T-helper 17 cell (primary cell): Measurements from ENCODE around the gene NKPD1. TPM values are rescaled to one million over a fixed set of nuclear protein-coding genes. Genes with fewer than 3 reads are reported as not detected.
A peak's percentile ranks its signal among the peaks of the same experiment; 100 is the strongest.

ENCODE experiments used
- ATAC-seq: fragments of 150-1000 bp; cut with Tn5 transposase; 2 replicates; pipeline ENCODE4 v1.10.0; 2021; ENCODE audit warnings: mild to moderate bottlenecking, moderate library complexity
- DNase-seq, 3 donors: peaks; one replicate each; pipeline versions ENCODE4 v3.0.0 to v3.0.0-alpha.2; 2020 to 2021
- H3K9me3 ChIP-seq: one replicate; pipeline ENCODE4 v1.7.0; 2013; ENCODE audit warnings: low read length, mild to moderate bottlenecking; ENCODE audit not compliant: control insufficient read depth, poor library complexity, severe bottlenecking
- H3K27ac Mint-ChIP-seq: one replicate; pipeline ENCODE4 v1.8.0; 2022; ENCODE audit warnings: mild to moderate bottlenecking, moderate library complexity, mixed read lengths
- H3K27me3 Mint-ChIP-seq: one replicate; pipeline ENCODE4 v1.8.0; 2022; ENCODE audit warnings: mixed read lengths
- H3K36me3 Mint-ChIP-seq: one replicate; pipeline ENCODE4 v1.8.0; 2022; ENCODE audit warnings: low read depth, mixed read lengths
- H3K4me1 Mint-ChIP-seq: one replicate; pipeline ENCODE4 v1.8.0; 2022; ENCODE audit warnings: mild to moderate bottlenecking, mixed read lengths
- H3K4me3 Mint-ChIP-seq: one replicate; pipeline ENCODE4 v1.8.0; 2022; ENCODE audit warnings: mild to moderate bottlenecking, moderate library complexity, mixed read lengths
- total RNA-seq, 4 donors: library from RNA in 2 of 4; stranded (reverse) in 2 of 4; gene quantifications; one replicate each; pipeline ENCODE4 v1.2.3 and lab custom pipeline; 2022 to 2026

Gene NKPD1
- under 1 TPM; 0.57 to 0.97 TPM for total RNA-seq
- total RNA-seq (lab: John Stamatoyannopoulos, UW): 1.9 to 2.5 reads per million in 2 donors

- no peak for DNase-seq
- Mint-ChIP-seq H3K4me3 (peak within 1 kb of the TSS; percentile 52), H3K27me3 (no peaks in the 10 kb centered on the region), H3K36me3 (no peaks in the 10 kb centered on the region), H3K4me1 (peaks cover 24% of the 10 kb centered on the region), H3K27ac (no peak within 1 kb of the TSS)
- no peak for ATAC-seq
- no peaks in the 10 kb centered on the region for H3K9me3 ChIP-seq
Measured at GRCh38 chr19:45160870-45161737, at the start of gene NKPD1. Gene NKPD1, minus strand, starts transcription at chr19:45160982. Its CDS starts 832 bp downstream, at chr19:45160150.

GRCh38 chr19:45206328-45206727, 45.5 kb upstream of the NKPD1 start:
- no peak for DNase-seq
- Mint-ChIP-seq H3K27ac (no peak overlapping the region), H3K4me3 (no peak overlapping the region), H3K27me3 (no peaks in the 10 kb centered on the region), H3K36me3 (peaks cover 2% of the 10 kb centered on the region), H3K4me1 (no peaks in the 10 kb centered on the region)
- H3K9me3 ChIP-seq: no peaks in the 10 kb centered on the region
- ATAC-seq: no peak

GRCh38 chr19:45205810-45206209, 45.0 kb upstream of the NKPD1 start:
- Mint-ChIP-seq H3K36me3 (peaks cover 2% of the 10 kb centered on the region), H3K4me3 (no peak overlapping the region), H3K4me1 (no peaks in the 10 kb centered on the region), H3K27me3 (no peaks in the 10 kb centered on the region), H3K27ac (no peak overlapping the region)
- no peak for DNase-seq
- no peaks in the 10 kb centered on the region for H3K9me3 ChIP-seq
- ATAC-seq: no peak

- Mint-ChIP-seq H3K4me1 (peaks cover 2% of the 10 kb centered on the region), H3K36me3 (peaks cover 5% of the 10 kb centered on the region), H3K27me3 (no peaks in the 10 kb centered on the region), H3K27ac (no peak overlapping the region), H3K4me3 (no peak overlapping the region)
- DNase-seq (no peak), ATAC-seq (no peak)
- H3K9me3 ChIP-seq: no peaks in the 10 kb centered on the region
Measured at GRCh38 chr19:45202637-45203036, 41.9 kb upstream of the NKPD1 start.

GRCh38 chr19:45200568-45200967, 39.8 kb upstream of the NKPD1 start:
- H3K4me1 Mint-ChIP-seq: peaks cover 5% of the 10 kb centered on the region
- no peaks in the 10 kb centered on the region for H3K9me3 ChIP-seq
- ATAC-seq (no peak), DNase-seq (no peak)
- peaks cover 5% of the 10 kb centered on the region for H3K36me3 Mint-ChIP-seq
- H3K27me3 Mint-ChIP-seq: no peaks in the 10 kb centered on the region
- H3K4me3 Mint-ChIP-seq: no peak overlapping the region
- no peak overlapping the region for H3K27ac Mint-ChIP-seq

GRCh38 chr19:45195764-45196163, 35.0 kb upstream of the NKPD1 start:
- peaks cover 6% of the 10 kb centered on the region for H3K36me3 Mint-ChIP-seq
- no peaks in the 10 kb centered on the region for H3K9me3 ChIP-seq
- no peak for ATAC-seq
- no peaks in the 10 kb centered on the region for H3K27me3 Mint-ChIP-seq
- no peak for DNase-seq
- H3K4me3 Mint-ChIP-seq: no peak overlapping the region
- H3K4me1 Mint-ChIP-seq: peaks cover 5% of the 10 kb centered on the region
- no peak overlapping the region for H3K27ac Mint-ChIP-seq

GRCh38 chr19:45191375-45191774, 30.6 kb upstream of the NKPD1 start:
- H3K27ac Mint-ChIP-seq: no peak overlapping the region
- no peaks in the 10 kb centered on the region for H3K27me3 Mint-ChIP-seq

GRCh38 chr19:45189971-45190370, 29.2 kb upstream of the NKPD1 start:
- peaks cover 8% of the 10 kb centered on the region for H3K4me1 Mint-ChIP-seq
- peaks cover 6% of the 10 kb centered on the region for H3K36me3 Mint-ChIP-seq
- DNase-seq: no peak

More at GRCh38 chr19:45191375-45191774, 30.6 kb upstream of the NKPD1 start:
- ATAC-seq (no peak), DNase-seq (no peak)
- peaks cover 6% of the 10 kb centered on the region for H3K36me3 Mint-ChIP-seq
- no peak overlapping the region for H3K4me3 Mint-ChIP-seq
- H3K9me3 ChIP-seq: no peaks in the 10 kb centered on the region
- H3K4me1 Mint-ChIP-seq: peaks cover 7% of the 10 kb centered on the region

GRCh38 chr19:45187421-45188100, 26.8 kb upstream of the NKPD1 start:
- Mint-ChIP-seq H3K36me3 (peaks cover 5% of the 10 kb centered on the region), H3K27ac (no peak overlapping the region), H3K4me1 (peaks cover 17% of the 10 kb centered on the region), H3K27me3 (no peaks in the 10 kb centered on the region), H3K4me3 (no peak overlapping the region)
- ATAC-seq (peak; percentile 75), DNase-seq (no peak)
- no peaks in the 10 kb centered on the region for H3K9me3 ChIP-seq

More at GRCh38 chr19:45189971-45190370, 29.2 kb upstream of the NKPD1 start:
- no peaks in the 10 kb centered on the region for H3K9me3 ChIP-seq
- Mint-ChIP-seq H3K27ac (no peak overlapping the region), H3K27me3 (no peaks in the 10 kb centered on the region), H3K4me3 (no peak overlapping the region)
- ATAC-seq: no peak

GRCh38 chr19:45186509-45187334, 25.9 kb upstream of the NKPD1 start:
- no peak overlapping the region for H3K4me3 Mint-ChIP-seq
- no peaks in the 10 kb centered on the region for H3K27me3 Mint-ChIP-seq
- H3K36me3 Mint-ChIP-seq: peaks cover 5% of the 10 kb centered on the region
- ATAC-seq (no peak), DNase-seq (no peak)
- H3K27ac Mint-ChIP-seq: no peak overlapping the region
- H3K9me3 ChIP-seq: no peaks in the 10 kb centered on the region
- peaks cover 17% of the 10 kb centered on the region for H3K4me1 Mint-ChIP-seq

GRCh38 chr19:45184115-45184514, 23.3 kb upstream of the NKPD1 start:
- no peak for DNase-seq
- Mint-ChIP-seq H3K27ac (no peak overlapping the region), H3K4me3 (no peak overlapping the region)

GRCh38 chr19:45182758-45183157, 22.0 kb upstream of the NKPD1 start:
- Mint-ChIP-seq H3K27ac (no peak overlapping the region), H3K36me3 (peaks cover 6% of the 10 kb centered on the region), H3K27me3 (no peaks in the 10 kb centered on the region), H3K4me1 (peaks cover 31% of the 10 kb centered on the region), H3K4me3 (no peak overlapping the region)
- no peaks in the 10 kb centered on the region for H3K9me3 ChIP-seq
- ATAC-seq: no peak
- no peak for DNase-seq

More at GRCh38 chr19:45184115-45184514, 23.3 kb upstream of the NKPD1 start:
- Mint-ChIP-seq H3K36me3 (peaks cover 6% of the 10 kb centered on the region), H3K27me3 (no peaks in the 10 kb centered on the region), H3K4me1 (peaks cover 28% of the 10 kb centered on the region)
- no peaks in the 10 kb centered on the region for H3K9me3 ChIP-seq
- no peak for ATAC-seq

- DNase-seq: no peak
- H3K9me3 ChIP-seq: no peaks in the 10 kb centered on the region
- ATAC-seq: no peak
- Mint-ChIP-seq H3K4me1 (peaks cover 30% of the 10 kb centered on the region), H3K27me3 (no peaks in the 10 kb centered on the region), H3K27ac (peak overlapping the region; percentile 82), H3K4me3 (peak overlapping the region; percentile 89), H3K36me3 (peaks cover 6% of the 10 kb centered on the region)
Measured at GRCh38 chr19:45180936-45181335, 20.2 kb upstream of the NKPD1 start.
